ENCODE data around the gene ENDOG.

DNA sequence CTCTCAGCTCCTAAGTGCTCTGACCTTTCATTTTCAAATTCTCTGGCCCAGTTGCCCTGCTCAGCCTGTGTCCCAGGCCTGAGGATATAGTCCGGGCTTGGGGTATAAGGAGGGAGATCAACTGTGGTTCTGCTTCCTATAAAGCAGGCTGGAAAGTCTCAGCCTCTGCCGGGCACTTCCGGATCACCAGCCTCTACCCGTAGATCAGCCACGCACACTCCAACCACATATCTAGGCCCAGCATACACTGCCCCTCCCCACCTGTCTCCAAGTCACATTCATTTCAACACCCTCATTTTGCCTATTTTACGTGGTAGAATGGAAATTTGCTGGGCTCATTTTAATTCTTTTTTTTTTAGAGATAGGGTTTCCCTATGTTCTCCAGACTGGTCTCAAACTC, 49.7 kb upstream of the ENDOG start:
- no peak for TF ChIP-seq POLR2A (IDR thresholded peaks at IDR 0.05)
- TF ChIP-seq, protein P1, sequence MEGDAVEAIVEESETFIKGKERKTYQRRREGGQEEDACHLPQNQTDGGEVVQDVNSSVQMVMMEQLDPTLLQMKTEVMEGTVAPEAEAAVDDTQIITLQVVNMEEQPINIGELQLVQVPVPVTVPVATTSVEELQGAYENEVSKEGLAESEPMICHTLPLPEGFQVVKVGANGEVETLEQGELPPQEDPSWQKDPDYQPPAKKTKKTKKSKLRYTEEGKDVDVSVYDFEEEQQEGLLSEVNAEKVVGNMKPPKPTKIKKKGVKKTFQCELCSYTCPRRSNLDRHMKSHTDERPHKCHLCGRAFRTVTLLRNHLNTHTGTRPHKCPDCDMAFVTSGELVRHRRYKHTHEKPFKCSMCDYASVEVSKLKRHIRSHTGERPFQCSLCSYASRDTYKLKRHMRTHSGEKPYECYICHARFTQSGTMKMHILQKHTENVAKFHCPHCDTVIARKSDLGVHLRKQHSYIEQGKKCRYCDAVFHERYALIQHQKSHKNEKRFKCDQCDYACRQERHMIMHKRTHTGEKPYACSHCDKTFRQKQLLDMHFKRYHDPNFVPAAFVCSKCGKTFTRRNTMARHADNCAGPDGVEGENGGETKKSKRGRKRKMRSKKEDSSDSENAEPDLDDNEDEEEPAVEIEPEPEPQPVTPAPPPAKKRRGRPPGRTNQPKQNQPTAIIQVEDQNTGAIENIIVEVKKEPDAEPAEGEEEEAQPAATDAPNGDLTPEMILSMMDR (IDR thresholded peaks at IDR 0.05), result no peak
